IPS DF 6.9 (cell line): ENCODE results near the gene TMEM8B.
A peak's percentile ranks its signal among the peaks of the same experiment; 100 is the strongest.

Experiments
- DNase-seq: peaks from one replicate; pipeline ENCODE4 v3.0.0-alpha.2; 2013; ENCODE audit warnings: low read depth, low spot score
- H3K27ac ChIP-seq: one replicate; pipeline ENCODE4 v1.5.1; 2013; ENCODE audit warnings: low read length, control low read depth
- H3K27me3 ChIP-seq: 2 replicates; pipeline ENCODE4 v1.6.1; 2013; ENCODE audit warnings: mild to moderate bottlenecking, low read length; ENCODE audit not compliant: control insufficient read depth, insufficient read depth
- H3K36me3 ChIP-seq: 2 replicates; pipeline ENCODE4 v1.6.1; 2013; ENCODE audit warnings: low read length; ENCODE audit not compliant: control insufficient read depth, insufficient read depth
- H3K4me1 ChIP-seq: 2 replicates; pipeline ENCODE4 v1.6.1; 2013; ENCODE audit warnings: low read length; ENCODE audit not compliant: control insufficient read depth, insufficient read depth
- H3K4me3 ChIP-seq: 2 replicates; pipeline ENCODE4 v1.5.1; 2013; ENCODE audit warnings: mild to moderate bottlenecking, low read length
- H3K9me3 ChIP-seq: 2 replicates; pipeline ENCODE4 v1.6.1; 2013; ENCODE audit warnings: low read length, inconsistent platforms; ENCODE audit not compliant: control insufficient read depth, insufficient read depth
- whole genome bisulfite sequencing: extraction: QIAGEN DNeasy Blood & Tissue Kit; methylation state at CpG from one replicate; pipeline ENCODE4 v1.1.7; 2013; ENCODE audit warnings: mixed read lengths, missing lambda C conversion rate; ENCODE audit not compliant: insufficient read length, insufficient coverage; 5-methylcytosine and 5-hydroxymethylcytosine counted together

TMEM8B gene

GRCh38 chr9:35840881-35841644 lies 12.0 kb downstream of the TMEM8B start:
- Histone ChIP-seq H3K9me3 (no peaks in the 10 kb centered on the region), H3K36me3 (no peaks in the 10 kb centered on the region), H3K27me3 (no peaks in the 10 kb centered on the region), H3K4me3 (no peak overlapping the region), H3K4me1 (peaks cover 2% of the 10 kb centered on the region; the same call in 1 of the 2 replicates), H3K27ac (no peak overlapping the region)
- WGBS, result no CpG with 5 or more reads among the region's 15 CpGs
- DNase-seq, result no peak

- H3K9me3 ChIP-seq, result no peaks in the 10 kb centered on the region
- peaks cover 5% of the 10 kb centered on the region for H3K4me1 ChIP-seq
- no CpG with 5 or more reads among the region's 5 CpGs for WGBS
- no peak overlapping the region for H3K27ac ChIP-seq
- no peaks in the 10 kb centered on the region for H3K27me3 ChIP-seq
- no peak for DNase-seq
- H3K4me3 ChIP-seq, result no peak overlapping the region
- no peaks in the 10 kb centered on the region for H3K36me3 ChIP-seq
These were observed 12.5 kb downstream of the TMEM8B start for GRCh38 chr9:35841645-35841900.

GRCh38 chr9:35842020-35842745 lies 13.2 kb downstream of the TMEM8B start:
- Histone ChIP-seq H3K27ac (no peak overlapping the region), H3K36me3 (0 out of 2 replicates have a peak, but pooled peaks cover 3% of the 10 kb centered on the region), H3K9me3 (no peaks in the 10 kb centered on the region), H3K27me3 (no peaks in the 10 kb centered on the region), H3K4me1 (peaks cover 8% of the 10 kb centered on the region), H3K4me3 (no peak overlapping the region)
- no peak for DNase-seq
- WGBS, result no CpG with 5 or more reads among the region's 17 CpGs

GRCh38 chr9:35842795-35843194 lies 13.8 kb downstream of the TMEM8B start:
- DNase-seq, result no peak
- H3K4me1 ChIP-seq, result peaks cover 8% of the 10 kb centered on the region
- H3K27ac ChIP-seq, result no peak overlapping the region
- no peaks in the 10 kb centered on the region for H3K27me3 ChIP-seq
- 0 out of 2 replicates have a peak, but pooled peaks cover 3% of the 10 kb centered on the region for H3K36me3 ChIP-seq
- WGBS, result no CpG with 5 or more reads among the region's 3 CpGs
- no peaks in the 10 kb centered on the region for H3K9me3 ChIP-seq
- H3K4me3 ChIP-seq, result no peak overlapping the region

- Histone ChIP-seq H3K27ac (no peak overlapping the region), H3K27me3 (no peaks in the 10 kb centered on the region), H3K4me3 (no peak overlapping the region), H3K4me1 (peaks cover 8% of the 10 kb centered on the region), H3K36me3 (0 out of 2 replicates have a peak, but pooled peaks cover 3% of the 10 kb centered on the region), H3K9me3 (no peaks in the 10 kb centered on the region)
- no peak for DNase-seq
- no CpG with 5 or more reads among the region's 7 CpGs for WGBS
These were observed 15.7 kb downstream of the TMEM8B start for GRCh38 chr9:35844628-35845270.

GRCh38 chr9:35845824-35846771 lies 17.1 kb downstream of the TMEM8B start:
- peaks cover 8% of the 10 kb centered on the region for H3K4me1 ChIP-seq
- H3K9me3 ChIP-seq, result no peaks in the 10 kb centered on the region
- H3K27me3 ChIP-seq, result no peaks in the 10 kb centered on the region
- H3K36me3 ChIP-seq, result 0 out of 2 replicates have a peak, but pooled peaks cover 3% of the 10 kb centered on the region
- no CpG with 5 or more reads among the region's 53 CpGs for WGBS
- H3K27ac ChIP-seq, result no peak overlapping the region
- no peak for DNase-seq
- H3K4me3 ChIP-seq, result peak overlapping the region; percentile 75

GRCh38 chr9:35847792-35848572 lies 19.0 kb downstream of the TMEM8B start:
- no peaks in the 10 kb centered on the region for H3K27me3 ChIP-seq
- H3K9me3 ChIP-seq, result no peaks in the 10 kb centered on the region
- H3K36me3 ChIP-seq, result 0 out of 2 replicates have a peak, but pooled peaks cover 3% of the 10 kb centered on the region
- peaks cover 8% of the 10 kb centered on the region for H3K4me1 ChIP-seq
- no peak overlapping the region for H3K4me3 ChIP-seq
- no CpG with 5 or more reads among the region's 4 CpGs for WGBS
- DNase-seq, result no peak
- H3K27ac ChIP-seq, result no peak overlapping the region

GRCh38 chr9:35852267-35852815 lies 23.3 kb downstream of the TMEM8B start:
- Histone ChIP-seq H3K4me3 (no peak overlapping the region), H3K9me3 (no peaks in the 10 kb centered on the region), H3K27me3 (no peaks in the 10 kb centered on the region), H3K27ac (no peak overlapping the region), H3K4me1 (no peaks in the 10 kb centered on the region), H3K36me3 (peaks cover 4% of the 10 kb centered on the region; the same call in 1 of the 2 replicates)
- no peak for DNase-seq
- no CpG with 5 or more reads among the region's 2 CpGs for WGBS
